IMR-90 (cell line): ENCODE results near the gene ARFGEF3. TPM values are rescaled to one million over a fixed set of nuclear protein-coding genes. Genes with fewer than 3 reads are reported as not detected.

Experiments
- ATAC-seq: fragments of 200-7000 bp; cut with Tn5 transposase; 2 replicates; pipeline ENCODE4 v1.9.1; 2020; ENCODE audit warnings: low read depth, mild to moderate bottlenecking, moderate library complexity
- BruUV-seq: library from RNA; stranded (reverse); fragments of 400-500 nt; replicated peaks from 2 replicates; lab custom pipeline; 2021; lab: Mats Ljungman, UMichigan
- CTCF ChIA-PET: fragments of 300-600 bp; formaldehyde crosslinking; extraction: SDS; loops from one replicate; lab custom pipeline; 2021; ENCODE audit warnings: antibody characterized with exemption; lab: Yijun Ruan, JAX
- POLR2A ChIA-PET: fragments of 300-600 bp; sonication (Branson Sonifier 250); formaldehyde crosslinking; loops from one replicate; lab custom pipeline; 2022; ENCODE audit warnings: antibody characterized with exemption; ENCODE audit not compliant: unreplicated experiment; lab: Charles Lee
- DNase-seq: peaks from one replicate; pipeline ENCODE4 v3.0.0; 2013
- H2AFZ ChIP-seq: replicated peaks from 2 replicates; pipeline ENCODE3; 2013; ENCODE audit warnings: low read length, mild to moderate bottlenecking; ENCODE audit not compliant: poor library complexity
- H2AK5ac ChIP-seq: 2 replicates; pipeline ENCODE4 v1.6.1; 2013; ENCODE audit warnings: low read depth, low read length, inconsistent platforms
- H2AK9ac ChIP-seq: replicated peaks from 2 replicates; pipeline ENCODE3; 2013; ENCODE audit warnings: mild to moderate bottlenecking, low read depth, low read length, moderate library complexity; ENCODE audit not compliant: poor library complexity
- H2BK120ac ChIP-seq: 2 replicates; pipeline ENCODE4 v1.6.1; 2013; ENCODE audit warnings: low read depth, low read length, inconsistent platforms
- H2BK15ac ChIP-seq: 3 replicates; pipeline ENCODE4 v1.6.1; 2013; ENCODE audit warnings: low read depth, low read length, inconsistent platforms
- H2BK20ac ChIP-seq: 2 replicates; pipeline ENCODE4 v1.6.1; 2013; ENCODE audit warnings: low read depth, mild to moderate bottlenecking, inconsistent platforms, low read length, moderate library complexity
- H2BK5ac ChIP-seq: 2 replicates; pipeline ENCODE4 v1.6.1; 2013; ENCODE audit warnings: mild to moderate bottlenecking, low read depth, low read length, inconsistent platforms; ENCODE audit not compliant: poor library complexity, severe bottlenecking
- H3K14ac ChIP-seq: replicated peaks from 2 replicates; pipeline ENCODE4 v1.6.1; 2013; ENCODE audit warnings: low read depth, low read length, inconsistent platforms
- H3K18ac ChIP-seq: 2 replicates; pipeline ENCODE4 v1.6.1; 2013; ENCODE audit warnings: low read depth, low read length, control low read depth
- H3K23ac ChIP-seq: 2 replicates; pipeline ENCODE4 v1.6.1; 2013; ENCODE audit warnings: low read depth, low read length, inconsistent platforms
- H3K27ac ChIP-seq: 2 replicates; pipeline ENCODE4 v1.5.1; 2013; ENCODE audit warnings: mild to moderate bottlenecking, control low read depth, low read length; ENCODE audit not compliant: insufficient read depth
- H3K27me3 ChIP-seq: 2 replicates; pipeline ENCODE4 v1.6.1; 2013; ENCODE audit warnings: low read length; ENCODE audit not compliant: control insufficient read depth, insufficient read depth
- H3K36me3 ChIP-seq: 2 replicates; pipeline ENCODE4 v1.6.1; 2013; ENCODE audit warnings: low read length, mixed read lengths; ENCODE audit not compliant: control insufficient read depth, insufficient read depth
- H3K4ac ChIP-seq: 2 replicates; pipeline ENCODE4 v1.6.1; 2013; ENCODE audit warnings: low read depth, low read length, inconsistent platforms
- H3K4me1 ChIP-seq: 2 replicates; pipeline ENCODE4 v1.6.1; 2013; ENCODE audit warnings: low read length, mixed read lengths; ENCODE audit not compliant: control insufficient read depth, insufficient read depth
- H3K4me2 ChIP-seq: 2 replicates; pipeline ENCODE4 v1.6.1; 2013; ENCODE audit warnings: low read depth, mild to moderate bottlenecking, control low read depth, low read length, moderate library complexity
- H3K4me3 ChIP-seq: 2 replicates; pipeline ENCODE4 v1.5.1; 2013; ENCODE audit warnings: low read depth, mild to moderate bottlenecking, control low read depth, low read length, moderate library complexity; ENCODE audit not compliant: insufficient read depth
- H3K56ac ChIP-seq: 2 replicates; pipeline ENCODE4 v1.6.1; 2013; ENCODE audit warnings: low read length, inconsistent platforms; ENCODE audit not compliant: insufficient read depth; ENCODE audit errors: extremely low read depth
- H3K79me1 ChIP-seq, 2 experiments: 2 replicates each; pipeline ENCODE4 v1.6.1; 2013; ENCODE audit warnings: low read length in 2 of 2, inconsistent platforms in 1 of 2, low read depth in 1 of 2
- H3K9ac ChIP-seq: 2 replicates; pipeline ENCODE4 v1.6.1; 2013; ENCODE audit warnings: low read depth, low read length, control low read depth
- H3K9me1 ChIP-seq: 2 replicates; pipeline ENCODE4 v1.6.1; 2013; ENCODE audit warnings: low read length, inconsistent platforms; ENCODE audit not compliant: insufficient read depth
- H3K9me3 ChIP-seq: 2 replicates; pipeline ENCODE4 v1.6.1; 2013; ENCODE audit warnings: low read length; ENCODE audit not compliant: control insufficient read depth, insufficient read depth
- H4K20me1 ChIP-seq: 2 replicates; pipeline ENCODE4 v1.6.1; 2013; ENCODE audit warnings: low read length, inconsistent platforms; ENCODE audit not compliant: insufficient read depth
- H4K5ac ChIP-seq: 2 replicates; pipeline ENCODE4 v1.6.1; 2013; ENCODE audit warnings: mild to moderate bottlenecking, low read depth, low read length, control low read depth
- H4K8ac ChIP-seq, 2 experiments: 2 replicates each; pipeline ENCODE4 v1.6.1; 2013; ENCODE audit warnings: low read depth in 2 of 2, low read length in 2 of 2, control low read depth in 1 of 2, inconsistent platforms in 1 of 2
- H4K91ac ChIP-seq: 2 replicates; pipeline ENCODE4 v1.6.1; 2013; ENCODE audit warnings: low read depth, low read length, inconsistent platforms; ENCODE audit not compliant: insufficient read depth
- BHLHE40 ChIP-seq: fragments of 150-350 bp; IDR thresholded peaks from 2 replicates; pipeline ENCODE4 v1.6.1; 2016; ENCODE audit warnings: mild to moderate bottlenecking, low read depth, low read length
- CEBPB ChIP-seq: IDR thresholded peaks from 2 replicates; pipeline ENCODE4 v1.6.1; 2012; ENCODE audit warnings: low read depth, low read length, improper control_type of control experiment
- CHD1 ChIP-seq: IDR thresholded peaks from 2 replicates; pipeline ENCODE4 v1.6.1; 2012; ENCODE audit warnings: low read depth, low read length, improper control_type of control experiment
- FOS ChIP-seq: fragments of 150-350 bp; IDR thresholded peaks from 2 replicates; pipeline ENCODE4 v1.6.1; 2016; ENCODE audit warnings: low read depth, low read length
- MAFK ChIP-seq: IDR thresholded peaks from 2 replicates; pipeline ENCODE4 v1.6.1; 2012; ENCODE audit warnings: low read depth, low read length, improper control_type of control experiment
- MAZ ChIP-seq: IDR thresholded peaks from 2 replicates; pipeline ENCODE4 v1.6.1; 2012; ENCODE audit warnings: low read depth, mild to moderate bottlenecking, low read length, improper control_type of control experiment, moderate library complexity, borderline replicate concordance
- MXI1 ChIP-seq: IDR thresholded peaks from 2 replicates; pipeline ENCODE4 v1.6.1; 2012; ENCODE audit warnings: low read depth, mild to moderate bottlenecking, low read length, moderate library complexity, borderline replicate concordance
- NFE2L2 ChIP-seq: fragments of 150-350 bp; IDR thresholded peaks from 2 replicates; pipeline ENCODE4 v1.6.1; 2016; ENCODE audit warnings: low read depth, mild to moderate bottlenecking, low read length
- POLR2A ChIP-seq: IDR thresholded peaks from 2 replicates; pipeline ENCODE4 v1.6.1; 2012; ENCODE audit warnings: mild to moderate bottlenecking, low read depth, low read length
- RAD21 ChIP-seq: IDR thresholded peaks from 2 replicates; pipeline ENCODE4 v1.6.1; 2012; ENCODE audit warnings: low read length, improper control_type of control experiment
- RCOR1 ChIP-seq: IDR thresholded peaks from 2 replicates; pipeline ENCODE4 v1.6.1; 2012; ENCODE audit warnings: mild to moderate bottlenecking, low read length, improper control_type of control experiment; ENCODE audit not compliant: insufficient replicate concordance
- RFX5 ChIP-seq: IDR thresholded peaks from 2 replicates; pipeline ENCODE4 v1.8.0; 2012; ENCODE audit warnings: low read depth, mild to moderate bottlenecking, low read length, moderate library complexity
- SMC3 ChIP-seq: fragments of 150-350 bp; IDR thresholded peaks from 2 replicates; pipeline ENCODE4 v1.6.1; 2016; ENCODE audit warnings: low read depth, mild to moderate bottlenecking, antibody characterized with exemption, low read length, moderate library complexity
- WGBS, 2 experiments: methylation state at CpG; one replicate each; pipeline versions ENCODE4 v1.1.5 to v1.1.7; 2013; ENCODE audit warnings: missing lambda C conversion rate in 2 of 2; ENCODE audit not compliant: insufficient read length in 1 of 2; ENCODE audit errors: extremely low coverage in 2 of 2; 5-methylcytosine and 5-hydroxymethylcytosine counted together
- dilution Hi-C: fragments of 300-500 bp; cut with HindIII; formaldehyde crosslinking; loops from one replicate; pipeline ENCODE4 v1.14.3; 2018; ENCODE audit warnings: low sequenced_read_pairs; ENCODE audit not compliant: unreplicated experiment
- in situ Hi-C: fragments of 300-500 bp; cut with MboI; formaldehyde crosslinking; loops from 3 replicates; pipeline ENCODE4 v1.14.3; 2019; ENCODE audit warnings: low sequenced_read_pairs, inconsistent platforms, mixed read lengths
- intact Hi-C: fragments of 100-400 bp; cut with micrococcal nuclease; formaldehyde crosslinking; loops from 2 replicates; pipeline ENCODE4 v1.10.0; 2022
- polyA plus RNA-seq, 3 experiments: library from polyadenylated mRNA; depleted of rRNA; stranded (reverse); fragments of >200 nt; gene quantifications; 2 replicates each; pipeline ENCODE4 v1.2.3, GENCODE V29; 2012; ENCODE audit warnings: low replicate concordance in 1 of 3
- total RNA-seq: library from RNA; depleted of rRNA; stranded (reverse); fragments of >200 nt; gene quantifications from 2 replicates; pipeline ENCODE4 v1.2.3, GENCODE V29; 2012
- TF ChIP-seq, protein P1 (sequence below): fragments of 150-350 bp; IDR thresholded peaks from 2 replicates; pipeline ENCODE4 v1.6.1; 2017; ENCODE audit warnings: mild to moderate bottlenecking, antibody characterized with exemption, low read length, low read depth
- TF ChIP-seq, protein P2 (sequence below): fragments of 150-350 bp; IDR thresholded peaks from 2 replicates; pipeline ENCODE4 v1.6.1; 2016; ENCODE audit warnings: low read depth, mild to moderate bottlenecking, low read length, moderate library complexity, borderline replicate concordance
- TF ChIP-seq, protein P3 (sequence below): conservative IDR thresholded peaks from 2 replicates; pipeline ENCODE4 v1.5.1; 2012; ENCODE audit warnings: mild to moderate bottlenecking, low read depth, low read length, improper control_type of control experiment

Gene ARFGEF3
- total and polyA plus RNA-seq, 2 of the 4 experiments (the other 2 are of a cell fraction) = under 0.01 to 0.02 TPM

DNA sequence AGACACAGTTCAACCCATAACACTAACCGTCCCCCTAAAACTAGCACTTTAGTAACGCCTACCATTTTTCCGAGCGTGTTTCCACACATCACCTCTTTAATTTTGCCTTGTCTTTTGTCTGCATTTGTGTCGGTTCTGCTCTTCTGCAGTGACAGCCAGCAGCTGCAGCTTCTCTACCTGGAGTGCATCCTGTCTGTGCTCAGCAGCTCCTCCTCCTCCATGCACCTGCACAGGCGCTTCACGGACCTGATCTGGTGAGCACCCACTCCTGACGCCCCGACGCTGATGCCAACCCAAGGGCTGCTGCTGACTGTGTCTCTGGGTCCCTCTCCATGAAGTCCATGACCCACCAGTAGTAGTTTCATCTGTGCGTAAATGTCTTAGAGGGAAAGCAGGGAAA is 92.0 kb downstream of the ARFGEF3 start:
- H2BK20ac ChIP-seq = no peak overlapping the region
- no peak overlapping the region for H3K4ac ChIP-seq
- H2AFZ ChIP-seq = no peak overlapping the region
- ChIA-PET CTCF (no interaction called here), POLR2A (no interaction called here)
- intact Hi-C loops (no loop called here), in situ Hi-C loops (no loop called here), dilution Hi-C loops (no loop called here)
- H3K56ac ChIP-seq = no peak overlapping the region
- ATAC-seq (no peak), DNase-seq (no peak)
- H3K18ac ChIP-seq = no peak overlapping the region
- no peak overlapping the region for H3K14ac ChIP-seq
- H3K9me1 ChIP-seq = no peaks in the 10 kb centered on the region
- H3K4me3 ChIP-seq = no peak overlapping the region
- no peak overlapping the region for H3K27ac ChIP-seq
- H3K4me1 ChIP-seq = no peaks in the 10 kb centered on the region
- no peak overlapping the region for H2BK5ac ChIP-seq
- H4K91ac ChIP-seq = no peak overlapping the region
- H3K9ac ChIP-seq = no peak overlapping the region
- H3K79me1 ChIP-seq = no peaks in the 10 kb centered on the region
- H3K4me2 ChIP-seq = no peak overlapping the region
- H4K20me1 ChIP-seq = no peaks in the 10 kb centered on the region; the same call in 1 of the 2 replicates
- WGBS, 2 experiments = 63% methylated on average over 3 of the region's 11 CpGs; no CpG with 5 or more reads in 1 of the 2 experiments
- TF ChIP-seq MAZ = no peak
- no peak for TF ChIP-seq SMC3
- TF ChIP-seq MXI1 = no peak
- no peak for TF ChIP-seq NFE2L2
- no peak for TF ChIP-seq RCOR1
- TF ChIP-seq BHLHE40 = no peak
- TF ChIP-seq, protein P1, sequence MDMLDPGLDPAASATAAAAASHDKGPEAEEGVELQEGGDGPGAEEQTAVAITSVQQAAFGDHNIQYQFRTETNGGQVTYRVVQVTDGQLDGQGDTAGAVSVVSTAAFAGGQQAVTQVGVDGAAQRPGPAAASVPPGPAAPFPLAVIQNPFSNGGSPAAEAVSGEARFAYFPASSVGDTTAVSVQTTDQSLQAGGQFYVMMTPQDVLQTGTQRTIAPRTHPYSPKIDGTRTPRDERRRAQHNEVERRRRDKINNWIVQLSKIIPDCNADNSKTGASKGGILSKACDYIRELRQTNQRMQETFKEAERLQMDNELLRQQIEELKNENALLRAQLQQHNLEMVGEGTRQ = no peak
- TF ChIP-seq FOS = no peak
- TF ChIP-seq RFX5 = no peak
- no peak for TF ChIP-seq MAFK
- TF ChIP-seq CEBPB = no peak
- no peak for TF ChIP-seq POLR2A
- TF ChIP-seq, protein P2, sequence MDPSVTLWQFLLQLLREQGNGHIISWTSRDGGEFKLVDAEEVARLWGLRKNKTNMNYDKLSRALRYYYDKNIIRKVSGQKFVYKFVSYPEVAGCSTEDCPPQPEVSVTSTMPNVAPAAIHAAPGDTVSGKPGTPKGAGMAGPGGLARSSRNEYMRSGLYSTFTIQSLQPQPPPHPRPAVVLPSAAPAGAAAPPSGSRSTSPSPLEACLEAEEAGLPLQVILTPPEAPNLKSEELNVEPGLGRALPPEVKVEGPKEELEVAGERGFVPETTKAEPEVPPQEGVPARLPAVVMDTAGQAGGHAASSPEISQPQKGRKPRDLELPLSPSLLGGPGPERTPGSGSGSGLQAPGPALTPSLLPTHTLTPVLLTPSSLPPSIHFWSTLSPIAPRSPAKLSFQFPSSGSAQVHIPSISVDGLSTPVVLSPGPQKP = no peak
- TF ChIP-seq RAD21 = no peak
- TF ChIP-seq, protein P3, sequence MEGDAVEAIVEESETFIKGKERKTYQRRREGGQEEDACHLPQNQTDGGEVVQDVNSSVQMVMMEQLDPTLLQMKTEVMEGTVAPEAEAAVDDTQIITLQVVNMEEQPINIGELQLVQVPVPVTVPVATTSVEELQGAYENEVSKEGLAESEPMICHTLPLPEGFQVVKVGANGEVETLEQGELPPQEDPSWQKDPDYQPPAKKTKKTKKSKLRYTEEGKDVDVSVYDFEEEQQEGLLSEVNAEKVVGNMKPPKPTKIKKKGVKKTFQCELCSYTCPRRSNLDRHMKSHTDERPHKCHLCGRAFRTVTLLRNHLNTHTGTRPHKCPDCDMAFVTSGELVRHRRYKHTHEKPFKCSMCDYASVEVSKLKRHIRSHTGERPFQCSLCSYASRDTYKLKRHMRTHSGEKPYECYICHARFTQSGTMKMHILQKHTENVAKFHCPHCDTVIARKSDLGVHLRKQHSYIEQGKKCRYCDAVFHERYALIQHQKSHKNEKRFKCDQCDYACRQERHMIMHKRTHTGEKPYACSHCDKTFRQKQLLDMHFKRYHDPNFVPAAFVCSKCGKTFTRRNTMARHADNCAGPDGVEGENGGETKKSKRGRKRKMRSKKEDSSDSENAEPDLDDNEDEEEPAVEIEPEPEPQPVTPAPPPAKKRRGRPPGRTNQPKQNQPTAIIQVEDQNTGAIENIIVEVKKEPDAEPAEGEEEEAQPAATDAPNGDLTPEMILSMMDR = no peak
- no peak for TF ChIP-seq CHD1
- H3K23ac ChIP-seq = no peak overlapping the region
- no peak overlapping the region for H2BK120ac ChIP-seq
- BruUV-seq = no TSS peak
- H3K36me3 ChIP-seq = no peaks in the 10 kb centered on the region
- H2AK9ac ChIP-seq = no peak overlapping the region
- no peak overlapping the region for H4K5ac ChIP-seq
- no peak overlapping the region for H2AK5ac ChIP-seq
- peaks cover 10% of the 10 kb centered on the region for H3K27me3 ChIP-seq
- H2BK15ac ChIP-seq = no peak overlapping the region
- H4K8ac ChIP-seq = no peak overlapping the region
- H3K9me3 ChIP-seq = no peaks in the 10 kb centered on the region
